HEK293 (cell line): Measurements from ENCODE around the gene DNAJB2.

ENCODE experiments used
- EGR2 ChIP-seq: fragments of 450-650 bp; formaldehyde crosslinking; IDR thresholded peaks from 2 replicates; pipeline ENCODE4 v1.5.1; 2016; ENCODE audit warnings: low read depth, missing biosample characterization, missing genetic modification characterization
- HOXD13 ChIP-seq: sonication (generic); formaldehyde crosslinking; IDR thresholded peaks from 2 replicates; pipeline ENCODE4 v1.8.0; 2022; ENCODE audit warnings: missing genetic modification reagents, borderline replicate concordance
- IKZF3 ChIP-seq: fragments of 450-650 bp; IDR thresholded peaks from 2 replicates; pipeline ENCODE4 v1.5.0; 2018; ENCODE audit warnings: missing biosample characterization, mild to moderate bottlenecking, missing genetic modification characterization, moderate library complexity
- KLF17 ChIP-seq: fragments of 450-650 bp; formaldehyde crosslinking; IDR thresholded peaks from 2 replicates; pipeline ENCODE4 v1.5.1; 2016; ENCODE audit warnings: missing biosample characterization, missing genetic modification characterization
- KLF8 ChIP-seq: fragments of 450-650 bp; formaldehyde crosslinking; IDR thresholded peaks from 2 replicates; pipeline ENCODE4 v1.5.1; 2016; ENCODE audit warnings: missing biosample characterization, missing genetic modification characterization
- OVOL3 ChIP-seq: fragments of 450-650 bp; formaldehyde crosslinking; IDR thresholded peaks from 2 replicates; pipeline ENCODE4 v1.5.1; 2016; ENCODE audit warnings: missing biosample characterization, missing genetic modification characterization
- PRDM4 ChIP-seq: fragments of 450-650 bp; formaldehyde crosslinking; IDR thresholded peaks from 2 replicates; pipeline ENCODE4 v1.5.1; 2017; ENCODE audit warnings: missing biosample characterization, missing genetic modification characterization
- REPIN1 ChIP-seq: fragments of 450-650 bp; formaldehyde crosslinking; IDR thresholded peaks from 2 replicates; pipeline ENCODE4 v1.5.1; 2017; ENCODE audit warnings: missing biosample characterization, missing genetic modification characterization, low read depth
- WT1 ChIP-seq: fragments of 450-650 bp; formaldehyde crosslinking; IDR thresholded peaks from 2 replicates; pipeline ENCODE4 v1.5.1; 2016; ENCODE audit warnings: missing biosample characterization, missing genetic modification characterization
- ZBTB44 ChIP-seq: fragments of 450-650 bp; IDR thresholded peaks from 2 replicates; pipeline ENCODE4 v1.5.1; 2018; ENCODE audit warnings: missing biosample characterization, mild to moderate bottlenecking, missing genetic modification characterization
- ZBTB49 ChIP-seq: fragments of 450-650 bp; formaldehyde crosslinking; IDR thresholded peaks from 2 replicates; pipeline ENCODE4 v1.5.1; 2016; ENCODE audit warnings: missing biosample characterization, missing genetic modification characterization, low read depth
- ZFP41 ChIP-seq: fragments of 450-650 bp; formaldehyde crosslinking; IDR thresholded peaks from 2 replicates; pipeline ENCODE4 v1.5.1; 2016; ENCODE audit warnings: missing biosample characterization, missing genetic modification characterization, borderline replicate concordance
- ZNF155 ChIP-seq: fragments of 450-650 bp; formaldehyde crosslinking; IDR thresholded peaks from 2 replicates; pipeline ENCODE4 v1.5.1; 2016; ENCODE audit warnings: missing biosample characterization, missing genetic modification characterization
- ZNF239 ChIP-seq: fragments of 450-650 bp; formaldehyde crosslinking; IDR thresholded peaks from 2 replicates; pipeline ENCODE4 v1.5.1; 2016; ENCODE audit warnings: missing biosample characterization, missing genetic modification characterization
- ZNF248 ChIP-seq: fragments of 450-650 bp; formaldehyde crosslinking; IDR thresholded peaks from 2 replicates; pipeline ENCODE4 v1.5.1; 2017; ENCODE audit warnings: missing biosample characterization, missing genetic modification characterization
- ZNF302 ChIP-seq: fragments of 450-650 bp; formaldehyde crosslinking; IDR thresholded peaks from 2 replicates; pipeline ENCODE4 v1.5.1; 2016; ENCODE audit warnings: missing biosample characterization, missing genetic modification characterization, low read depth
- ZNF394 ChIP-seq: fragments of 450-650 bp; formaldehyde crosslinking; IDR thresholded peaks from 2 replicates; pipeline ENCODE4 v1.5.1; 2016; ENCODE audit warnings: missing biosample characterization, missing genetic modification characterization, mild to moderate bottlenecking, moderate library complexity, borderline replicate concordance
- ZNF510 ChIP-seq: fragments of 450-650 bp; formaldehyde crosslinking; IDR thresholded peaks from 2 replicates; pipeline ENCODE4 v1.5.1; 2018; ENCODE audit warnings: mild to moderate bottlenecking, missing genetic modification characterization, missing biosample characterization; ENCODE audit not compliant: insufficient replicate concordance
- ZNF544 ChIP-seq: fragments of 450-650 bp; formaldehyde crosslinking; IDR thresholded peaks from 2 replicates; pipeline ENCODE4 v1.5.0; 2017; ENCODE audit warnings: missing biosample characterization, missing genetic modification characterization
- ZNF561 ChIP-seq: fragments of 450-650 bp; IDR thresholded peaks from 2 replicates; pipeline ENCODE4 v1.5.1; 2018; ENCODE audit warnings: missing biosample characterization, missing genetic modification characterization, borderline replicate concordance
- ZNF660 ChIP-seq: fragments of 450-650 bp; IDR thresholded peaks from 2 replicates; pipeline ENCODE4 v1.5.1; 2018; ENCODE audit warnings: missing biosample characterization, mild to moderate bottlenecking, missing genetic modification characterization
- ZNF791 ChIP-seq: fragments of 450-650 bp; formaldehyde crosslinking; IDR thresholded peaks from 2 replicates; pipeline ENCODE4 v1.5.1; 2016; ENCODE audit warnings: missing biosample characterization, missing genetic modification characterization
- ZNF830 ChIP-seq: fragments of 450-650 bp; IDR thresholded peaks from 2 replicates; pipeline ENCODE4 v1.5.0; 2018; ENCODE audit warnings: missing biosample characterization, missing genetic modification characterization, low read depth, mild to moderate bottlenecking, moderate library complexity
- ZSCAN4 ChIP-seq: fragments of 450-650 bp; formaldehyde crosslinking; IDR thresholded peaks from 2 replicates; pipeline ENCODE4 v1.5.1; 2017; ENCODE audit warnings: missing biosample characterization, missing genetic modification characterization
- ZXDB ChIP-seq: fragments of 450-650 bp; formaldehyde crosslinking; IDR thresholded peaks from 2 replicates; pipeline ENCODE4 v1.5.1; 2016; ENCODE audit warnings: missing biosample characterization, missing genetic modification characterization
- TF ChIP-seq, protein P1 (sequence below): fragments of 450-650 bp; formaldehyde crosslinking; IDR thresholded peaks from 2 replicates; pipeline ENCODE4 v1.5.1; 2016; ENCODE audit warnings: missing biosample characterization, missing genetic modification characterization
- TF ChIP-seq, protein P2 (sequence below): fragments of 450-650 bp; formaldehyde crosslinking; IDR thresholded peaks from 2 replicates; pipeline ENCODE4 v1.5.1; 2016; ENCODE audit warnings: missing biosample characterization, missing genetic modification characterization

DNAJB2 gene

GRCh38 chr2:219279151-219279915 lies at the start of gene DNAJB2 (continued):
- TF ChIP-seq ZBTB49 (tag by site-specific recombination), result no peak
- no peak for TF ChIP-seq HOXD13 (CRISPR knock-in tag)
- no peak for TF ChIP-seq REPIN1 (tag by site-specific recombination)
- TF ChIP-seq ZNF302, result no peak
- TF ChIP-seq IKZF3 (tag by site-specific recombination), result 0 out of 2 replicates have a peak, but pooled peaks have one; percentile 26
- peak; percentile 57; the same call in 1 of the 2 replicates for TF ChIP-seq PRDM4 (tag by site-specific recombination)
- TF ChIP-seq, protein P1, sequence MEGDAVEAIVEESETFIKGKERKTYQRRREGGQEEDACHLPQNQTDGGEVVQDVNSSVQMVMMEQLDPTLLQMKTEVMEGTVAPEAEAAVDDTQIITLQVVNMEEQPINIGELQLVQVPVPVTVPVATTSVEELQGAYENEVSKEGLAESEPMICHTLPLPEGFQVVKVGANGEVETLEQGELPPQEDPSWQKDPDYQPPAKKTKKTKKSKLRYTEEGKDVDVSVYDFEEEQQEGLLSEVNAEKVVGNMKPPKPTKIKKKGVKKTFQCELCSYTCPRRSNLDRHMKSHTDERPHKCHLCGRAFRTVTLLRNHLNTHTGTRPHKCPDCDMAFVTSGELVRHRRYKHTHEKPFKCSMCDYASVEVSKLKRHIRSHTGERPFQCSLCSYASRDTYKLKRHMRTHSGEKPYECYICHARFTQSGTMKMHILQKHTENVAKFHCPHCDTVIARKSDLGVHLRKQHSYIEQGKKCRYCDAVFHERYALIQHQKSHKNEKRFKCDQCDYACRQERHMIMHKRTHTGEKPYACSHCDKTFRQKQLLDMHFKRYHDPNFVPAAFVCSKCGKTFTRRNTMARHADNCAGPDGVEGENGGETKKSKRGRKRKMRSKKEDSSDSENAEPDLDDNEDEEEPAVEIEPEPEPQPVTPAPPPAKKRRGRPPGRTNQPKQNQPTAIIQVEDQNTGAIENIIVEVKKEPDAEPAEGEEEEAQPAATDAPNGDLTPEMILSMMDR, result peak; percentile 87
- no peak for TF ChIP-seq ZNF155 (tag by site-specific recombination)
- TF ChIP-seq KLF8 (tag by site-specific recombination), result peak; percentile 75
- TF ChIP-seq ZNF239 (tag by site-specific recombination), result no peak
- peak; percentile 79 for TF ChIP-seq ZXDB (tag by site-specific recombination)
- TF ChIP-seq WT1, result peak; percentile 55; the same call in 1 of the 2 replicates
- no peak for TF ChIP-seq ZNF830
- TF ChIP-seq ZNF510 (tag by site-specific recombination), result peak; percentile 96
- peak; percentile 79 for TF ChIP-seq ZBTB44 (tag by site-specific recombination)
- peak; percentile 48; the same call in 1 of the 2 replicates for TF ChIP-seq ZNF561 (tag by site-specific recombination)
- TF ChIP-seq, protein P2, sequence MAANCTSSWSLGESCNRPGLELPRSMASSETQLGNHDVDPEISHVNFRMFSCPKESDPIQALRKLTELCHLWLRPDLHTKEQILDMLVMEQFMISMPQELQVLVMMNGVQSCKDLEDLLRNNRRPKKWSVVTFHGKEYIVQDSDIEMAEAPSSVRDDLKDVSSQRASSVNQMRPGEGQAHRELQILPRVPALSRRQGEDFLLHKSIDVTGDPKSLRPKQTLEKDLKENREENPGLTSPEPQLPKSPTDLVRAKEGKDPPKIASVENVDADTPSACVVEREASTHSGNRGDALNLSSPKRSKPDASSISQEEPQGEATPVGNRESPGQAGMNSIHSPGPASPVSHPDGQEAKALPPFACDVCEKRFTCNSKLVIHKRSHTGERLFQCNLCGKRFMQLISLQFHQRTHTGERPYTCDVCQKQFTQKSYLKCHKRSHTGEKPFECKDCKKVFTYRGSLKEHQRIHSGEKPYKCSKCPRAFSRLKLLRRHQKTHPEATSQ (tag by site-specific recombination), result no peak
- no peak for TF ChIP-seq ZFP41
- peak; percentile 72 for TF ChIP-seq ZNF660 (tag by site-specific recombination)
- TF ChIP-seq ZSCAN4 (tag by site-specific recombination), result no peak
- peak; percentile 68; the same call in 1 of the 2 replicates for TF ChIP-seq ZNF394 (tag by site-specific recombination)
- TF ChIP-seq ZNF791 (tag by site-specific recombination), result no peak
- TF ChIP-seq EGR2 (tag by site-specific recombination), result peak; percentile 83; the same call in 1 of the 2 replicates
- TF ChIP-seq OVOL3 (tag by site-specific recombination), result no peak
- peak; percentile 88 for TF ChIP-seq KLF17 (tag by site-specific recombination)
- no peak for TF ChIP-seq ZNF544
- no peak for TF ChIP-seq ZNF248
